ENCODE measurements around the gene RIPK4. TPM values are rescaled to one million over a fixed set of nuclear protein-coding genes. Genes with fewer than 3 reads are reported as not detected.

Gene RIPK4
- total and polyA plus RNA-seq, 2 of the 13 experiments (the other 11 are each of a cell fraction or from before 2014, with no cell fraction given), result 3.1 to 4.9 TPM

DNA sequence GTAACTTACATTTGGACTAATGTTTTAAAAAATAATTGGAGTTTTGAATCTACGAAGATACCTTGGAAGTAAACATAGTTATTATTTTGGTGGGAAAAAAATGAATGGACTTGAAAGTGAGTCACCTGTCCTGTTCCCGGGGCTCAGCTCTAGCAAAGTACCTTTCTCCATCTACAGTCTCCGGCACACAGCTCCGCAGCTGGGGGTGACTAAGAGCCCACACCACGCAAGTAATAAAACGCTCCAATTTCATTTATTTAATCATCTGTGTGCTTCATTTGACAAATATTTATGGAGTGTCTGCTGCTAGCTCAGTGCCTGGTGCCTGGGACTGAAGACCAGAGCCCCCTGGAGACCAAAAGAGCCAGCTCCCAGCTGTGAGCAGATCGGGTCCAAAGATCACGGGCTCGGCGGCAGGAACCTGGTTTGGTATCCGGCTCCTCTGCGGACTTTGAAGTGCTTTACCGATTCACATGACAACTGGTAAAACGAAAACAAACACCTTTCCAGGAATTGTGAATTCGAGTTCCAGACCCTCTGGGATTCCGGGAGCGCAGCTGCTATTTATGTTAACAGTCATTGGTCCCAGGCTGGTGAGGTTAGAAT, 1.7 kb upstream of the RIPK4 start (continued):
- TF ChIP-seq ZMYM3 (CRISPR knock-in tag; IDR thresholded peaks at IDR 0.05), result no peak; the same call in 1 of the 2 replicates
- TF ChIP-seq ZNF143 (CRISPR knock-in tag; IDR thresholded peaks at IDR 0.05), result no peak
- TF ChIP-seq LCORL (IDR thresholded peaks at IDR 0.05), result no peak
- TF ChIP-seq LCORL (CRISPR knock-in tag; IDR thresholded peaks at IDR 0.05), result peak; percentile 86
- TF ChIP-seq SMAD1 (CRISPR knock-in tag; IDR thresholded peaks at IDR 0.05; ENCODE audit: borderline replicate concordance, low read depth), result no peak
- peak; percentile 92 for TF ChIP-seq SKI (IDR thresholded peaks at IDR 0.05; ENCODE audit: partially characterized antibody)
- peak; percentile 92 for TF ChIP-seq ETV5 (CRISPR knock-in tag; IDR thresholded peaks at IDR 0.05; ENCODE audit: borderline replicate concordance)
- TF ChIP-seq, protein P1, sequence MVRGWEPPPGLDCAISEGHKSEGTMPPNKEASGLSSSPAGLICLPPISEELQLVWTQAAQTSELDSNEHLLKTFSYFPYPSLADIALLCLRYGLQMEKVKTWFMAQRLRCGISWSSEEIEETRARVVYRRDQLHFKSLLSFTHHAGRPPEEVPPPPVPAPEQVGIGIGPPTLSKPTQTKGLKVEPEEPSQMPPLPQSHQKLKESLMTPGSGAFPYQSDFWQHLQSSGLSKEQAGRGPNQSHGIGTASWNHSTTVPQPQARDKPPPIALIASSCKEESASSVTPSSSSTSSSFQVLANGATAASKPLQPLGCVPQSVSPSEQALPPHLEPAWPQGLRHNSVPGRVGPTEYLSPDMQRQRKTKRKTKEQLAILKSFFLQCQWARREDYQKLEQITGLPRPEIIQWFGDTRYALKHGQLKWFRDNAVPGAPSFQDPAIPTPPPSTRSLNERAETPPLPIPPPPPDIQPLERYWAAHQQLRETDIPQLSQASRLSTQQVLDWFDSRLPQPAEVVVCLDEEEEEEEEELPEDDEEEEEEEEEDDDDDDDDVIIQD (CRISPR knock-in tag; IDR thresholded peaks at IDR 0.05; ENCODE audit: low read depth), result no peak; the same call in 1 of the 2 replicates
- peak; percentile 81; the same call in 1 of the 2 replicates for TF ChIP-seq ZNF614 (CRISPR knock-in tag; IDR thresholded peaks at IDR 0.05; ENCODE audit: borderline replicate concordance)
- TF ChIP-seq, protein P2, sequence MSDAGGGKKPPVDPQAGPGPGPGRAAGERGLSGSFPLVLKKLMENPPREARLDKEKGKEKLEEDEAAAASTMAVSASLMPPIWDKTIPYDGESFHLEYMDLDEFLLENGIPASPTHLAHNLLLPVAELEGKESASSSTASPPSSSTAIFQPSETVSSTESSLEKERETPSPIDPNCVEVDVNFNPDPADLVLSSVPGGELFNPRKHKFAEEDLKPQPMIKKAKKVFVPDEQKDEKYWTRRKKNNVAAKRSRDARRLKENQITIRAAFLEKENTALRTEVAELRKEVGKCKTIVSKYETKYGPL (CRISPR knock-in tag; IDR thresholded peaks at IDR 0.05), result no peak
- no peak for TF ChIP-seq AHR (CRISPR knock-in tag; IDR thresholded peaks at IDR 0.05)
- peak; percentile 91 for TF ChIP-seq ZSCAN29 (CRISPR knock-in tag; conservative IDR thresholded peaks at IDR 0.05)
- TF ChIP-seq ZNF839 (CRISPR knock-in tag; IDR thresholded peaks at IDR 0.05; ENCODE audit: borderline replicate concordance), result no peak
- no peak for TF ChIP-seq ZNF260 (CRISPR knock-in tag; IDR thresholded peaks at IDR 0.05; ENCODE audit: borderline replicate concordance, low read depth)
- TF ChIP-seq CREM (IDR thresholded peaks at IDR 0.05), result peak; percentile 81
- no peak for TF ChIP-seq CREM (CRISPR knock-in tag; IDR thresholded peaks at IDR 0.05)
- no peak for TF ChIP-seq ESRRA (CRISPR knock-in tag; IDR thresholded peaks at IDR 0.05; ENCODE audit: low read depth)
- no peak; the same call in 1 of the 2 replicates for TF ChIP-seq KMT2A (CRISPR knock-in tag; IDR thresholded peaks at IDR 0.05)
- no peak for TF ChIP-seq ZC3H13 (CRISPR knock-in tag; IDR thresholded peaks at IDR 0.05)
- no peak for TF ChIP-seq ZNF263 (CRISPR knock-in tag; IDR thresholded peaks at IDR 0.05)
- no peak for TF ChIP-seq PAWR (CRISPR knock-in tag; IDR thresholded peaks at IDR 0.05; ENCODE audit: borderline replicate concordance)
- TF ChIP-seq RBM22 (optimal IDR thresholded peaks at IDR 0.05; ENCODE audit: low read length), result no peak
- TF ChIP-seq SP2 (CRISPR knock-in tag; IDR thresholded peaks at IDR 0.05), result no peak
- TF ChIP-seq ZNF160 (CRISPR knock-in tag; IDR thresholded peaks at IDR 0.05), result no peak
- TF ChIP-seq, protein P3, sequence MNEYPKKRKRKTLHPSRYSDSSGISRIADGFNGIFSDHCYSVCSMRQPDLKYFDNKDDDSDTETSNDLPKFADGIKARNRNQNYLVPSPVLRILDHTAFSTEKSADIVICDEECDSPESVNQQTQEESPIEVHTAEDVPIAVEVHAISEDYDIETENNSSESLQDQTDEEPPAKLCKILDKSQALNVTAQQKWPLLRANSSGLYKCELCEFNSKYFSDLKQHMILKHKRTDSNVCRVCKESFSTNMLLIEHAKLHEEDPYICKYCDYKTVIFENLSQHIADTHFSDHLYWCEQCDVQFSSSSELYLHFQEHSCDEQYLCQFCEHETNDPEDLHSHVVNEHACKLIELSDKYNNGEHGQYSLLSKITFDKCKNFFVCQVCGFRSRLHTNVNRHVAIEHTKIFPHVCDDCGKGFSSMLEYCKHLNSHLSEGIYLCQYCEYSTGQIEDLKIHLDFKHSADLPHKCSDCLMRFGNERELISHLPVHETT (CRISPR knock-in tag; conservative IDR thresholded peaks at IDR 0.05), result 0 out of 2 replicates have a peak, but pooled peaks have one; percentile 28
- TF ChIP-seq ONECUT2 (CRISPR knock-in tag; IDR thresholded peaks at IDR 0.05), result peak; percentile 43; the same call in 1 of the 2 replicates
- TF ChIP-seq ZNF678 (CRISPR knock-in tag; IDR thresholded peaks at IDR 0.05), result no peak
- TF ChIP-seq, protein P4, sequence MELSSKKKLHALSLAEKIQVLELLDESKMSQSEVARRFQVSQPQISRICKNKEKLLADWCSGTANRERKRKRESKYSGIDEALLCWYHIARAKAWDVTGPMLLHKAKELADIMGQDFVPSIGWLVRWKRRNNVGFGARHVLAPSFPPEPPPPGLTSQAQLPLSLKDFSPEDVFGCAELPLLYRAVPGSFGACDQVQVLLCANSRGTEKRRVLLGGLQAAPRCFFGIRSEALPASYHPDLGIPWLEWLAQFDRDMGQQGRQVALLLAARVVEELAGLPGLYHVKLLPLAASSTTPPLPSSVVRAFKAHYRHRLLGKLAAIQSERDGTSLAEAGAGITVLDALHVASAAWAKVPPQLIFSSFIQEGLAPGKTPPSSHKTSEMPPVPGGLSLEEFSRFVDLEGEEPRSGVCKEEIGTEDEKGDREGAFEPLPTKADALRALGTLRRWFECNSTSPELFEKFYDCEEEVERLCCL (CRISPR knock-in tag; IDR thresholded peaks at IDR 0.05; ENCODE audit: borderline replicate concordance), result no peak
- no peak for TF ChIP-seq ZNF101 (CRISPR knock-in tag; IDR thresholded peaks at IDR 0.05; ENCODE audit: borderline replicate concordance, low read depth)
